Measurements from ENCODE around the gene RPS6KB2.
"Not testable (repeated sequence)": the region's sequence is repeated elsewhere in the genome, so short reads cannot be mapped to it uniquely, and the experiment has no call there.

The RPS6KB2 gene

DNA sequence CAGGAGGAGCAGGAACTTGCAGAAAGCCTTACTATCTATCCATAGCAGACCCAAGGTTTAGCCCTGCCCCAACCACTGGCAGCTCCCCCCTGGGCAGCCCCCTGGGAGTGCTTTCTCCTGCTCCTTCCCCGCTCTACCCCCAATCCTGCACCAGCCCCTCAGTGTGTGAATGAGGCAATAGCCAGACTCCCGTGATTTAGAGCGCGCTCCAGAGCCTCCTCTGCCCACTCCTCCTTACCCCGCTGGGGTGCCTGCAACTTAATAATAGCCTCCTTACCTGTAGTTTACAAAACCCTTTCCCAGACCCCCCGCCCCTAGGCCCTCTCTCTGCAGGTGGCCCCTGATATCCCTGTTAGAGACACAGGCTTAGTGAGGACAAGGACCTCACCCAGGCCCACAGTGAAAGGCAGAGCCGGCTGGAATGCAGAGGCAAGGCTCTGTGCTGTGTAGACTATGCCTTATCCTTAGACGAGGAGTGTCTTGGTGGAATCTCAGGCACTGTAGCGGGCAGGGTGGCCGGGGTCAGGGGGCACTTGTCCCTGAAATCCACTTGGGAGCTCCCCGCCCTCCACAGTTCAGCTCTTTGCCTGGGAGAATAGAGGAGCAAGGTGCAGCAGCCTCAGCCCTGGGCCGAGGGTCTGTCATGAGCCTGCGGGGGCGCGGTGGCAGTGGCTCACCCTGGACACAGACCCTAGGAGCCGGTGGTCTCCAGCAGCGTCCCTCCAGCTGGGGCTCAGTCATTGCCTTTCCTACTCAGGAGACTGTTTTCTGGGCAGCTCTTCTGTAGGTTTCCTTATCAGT is 17.1 kb upstream of the RPS6KB2 start:
- no peak for DNase-seq

DNA sequence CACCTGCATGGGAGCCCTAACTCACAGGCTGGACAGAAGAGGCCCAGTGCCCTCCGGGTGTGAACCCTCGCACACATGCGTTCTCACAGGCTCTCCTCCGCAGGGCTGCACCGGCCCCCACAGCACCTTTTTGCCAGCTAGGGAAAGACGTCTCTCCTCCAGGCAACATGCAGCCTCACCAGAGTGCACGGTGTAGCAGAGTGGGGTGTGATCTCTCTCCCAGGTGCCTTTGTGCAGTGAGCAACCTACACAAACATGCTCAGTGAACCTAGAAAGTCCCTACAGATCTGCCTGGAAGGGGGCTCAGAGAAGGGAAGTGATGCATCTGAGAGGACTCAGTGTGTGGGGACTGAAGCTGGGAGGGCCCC is 16.5 kb upstream of the RPS6KB2 start:
- DNase-seq, result no peak

DNA sequence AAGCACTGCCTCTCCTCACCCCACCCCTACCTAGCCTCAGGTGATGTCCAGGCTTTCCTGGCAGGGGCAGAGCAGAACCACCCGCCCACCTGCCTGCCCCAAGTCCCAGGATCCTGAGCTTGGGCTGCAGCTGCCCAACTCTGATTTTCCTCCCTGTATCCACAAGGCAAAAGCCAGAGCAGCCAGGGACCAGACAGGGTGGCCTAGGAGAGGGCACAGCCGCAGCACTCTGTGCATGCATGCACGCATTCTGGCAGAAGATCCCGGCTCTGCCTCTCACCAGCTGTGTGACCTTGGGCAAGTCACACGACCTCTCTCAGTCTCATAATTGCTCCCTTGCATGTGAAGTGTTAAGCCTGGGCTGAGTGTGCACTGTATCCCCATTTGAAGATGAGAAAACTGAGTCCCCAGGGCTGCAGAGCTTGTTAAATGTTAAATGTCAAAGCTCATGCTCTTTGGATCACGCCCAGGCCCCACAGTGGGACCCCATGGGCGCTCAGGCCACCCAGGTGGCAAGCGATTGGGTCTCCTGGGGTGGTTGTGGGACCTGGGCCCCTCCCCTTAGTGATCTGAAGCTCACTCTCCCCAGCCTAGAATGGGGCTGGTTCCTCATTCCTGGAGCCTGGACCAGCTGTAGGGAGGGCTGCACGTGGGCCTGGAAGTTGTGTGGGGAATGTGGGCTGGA is 15.7 kb upstream of the RPS6KB2 start:
- no peak for DNase-seq

DNA sequence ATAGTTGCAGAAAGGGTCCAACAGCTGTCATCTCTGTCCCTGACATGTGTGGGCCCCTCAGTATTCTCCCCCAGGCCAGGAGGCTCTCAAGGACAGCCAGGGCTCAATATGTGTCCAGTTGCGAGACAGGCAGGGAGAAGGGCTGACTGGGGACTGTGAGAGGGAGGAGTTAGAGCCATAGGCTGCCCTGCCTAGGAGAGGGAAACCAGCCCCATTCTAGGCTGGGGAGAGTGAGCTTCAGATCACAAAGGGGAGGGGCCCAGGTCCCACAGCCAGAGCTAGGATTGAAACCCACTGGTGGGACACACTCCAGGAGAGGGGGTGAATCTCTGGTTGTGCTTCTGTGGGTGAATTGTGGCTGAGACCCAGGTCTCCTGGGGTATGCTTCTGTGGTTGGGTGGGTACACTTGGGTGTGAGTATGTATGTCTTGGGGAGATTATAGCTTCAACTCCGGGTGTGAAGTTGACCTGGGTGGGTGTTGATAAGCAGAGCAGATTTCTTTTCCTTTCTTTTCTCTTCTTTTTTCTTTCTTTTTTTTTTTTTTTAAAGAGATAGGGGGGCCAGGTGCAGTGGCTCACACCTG is 14.9 kb upstream of the RPS6KB2 start:
- DNase-seq, result no peak

DNA sequence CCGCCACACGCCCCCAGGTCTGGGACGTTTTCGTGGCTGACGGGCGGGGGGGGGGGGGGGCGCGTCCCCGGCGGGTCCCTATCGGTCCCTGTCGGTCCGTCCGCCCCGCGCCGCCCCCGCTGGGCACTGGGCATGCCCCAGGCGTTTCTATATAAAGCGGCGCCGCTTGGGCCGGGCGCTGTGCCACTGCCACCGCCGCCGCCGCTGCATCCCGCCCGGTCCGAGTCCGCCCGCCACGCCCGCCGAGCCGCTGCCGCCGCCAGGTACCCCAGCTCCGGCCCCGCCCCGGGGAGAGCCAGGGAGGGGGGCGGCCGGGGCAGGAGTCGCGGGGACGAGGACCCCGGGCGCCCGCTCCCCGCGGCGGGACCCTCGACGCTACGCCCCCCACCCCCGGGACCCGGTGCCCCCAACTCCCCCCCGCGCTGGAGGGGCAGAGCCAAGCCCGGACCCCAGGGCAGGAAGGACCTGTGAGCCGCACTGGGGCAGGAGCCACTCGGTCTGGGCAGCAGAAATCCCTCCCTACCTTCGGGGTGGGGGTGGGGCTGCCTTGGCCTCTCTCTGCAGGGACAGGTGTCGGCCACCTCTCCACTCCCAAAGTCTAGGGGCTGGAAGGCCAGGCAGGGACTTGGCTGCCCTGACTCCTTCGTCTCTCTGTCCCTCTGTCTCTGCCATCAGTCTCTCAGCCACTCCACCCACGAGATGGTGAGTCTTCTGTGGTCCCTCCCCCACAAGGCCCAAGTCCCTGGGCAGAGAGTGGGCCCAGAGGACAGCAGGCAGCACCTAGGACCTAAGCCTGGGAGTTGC is 12.6 kb upstream of the RPS6KB2 start, which contains the start of gene CARNS1:
Gene CARNS1 (plus strand): TSS at position 178 of the 804 bp plus-strand sequence. CDS start 522 bp downstream, at position 700.
- peak in 1 of 2 experiments; percentile 42 for DNase-seq

DNA sequence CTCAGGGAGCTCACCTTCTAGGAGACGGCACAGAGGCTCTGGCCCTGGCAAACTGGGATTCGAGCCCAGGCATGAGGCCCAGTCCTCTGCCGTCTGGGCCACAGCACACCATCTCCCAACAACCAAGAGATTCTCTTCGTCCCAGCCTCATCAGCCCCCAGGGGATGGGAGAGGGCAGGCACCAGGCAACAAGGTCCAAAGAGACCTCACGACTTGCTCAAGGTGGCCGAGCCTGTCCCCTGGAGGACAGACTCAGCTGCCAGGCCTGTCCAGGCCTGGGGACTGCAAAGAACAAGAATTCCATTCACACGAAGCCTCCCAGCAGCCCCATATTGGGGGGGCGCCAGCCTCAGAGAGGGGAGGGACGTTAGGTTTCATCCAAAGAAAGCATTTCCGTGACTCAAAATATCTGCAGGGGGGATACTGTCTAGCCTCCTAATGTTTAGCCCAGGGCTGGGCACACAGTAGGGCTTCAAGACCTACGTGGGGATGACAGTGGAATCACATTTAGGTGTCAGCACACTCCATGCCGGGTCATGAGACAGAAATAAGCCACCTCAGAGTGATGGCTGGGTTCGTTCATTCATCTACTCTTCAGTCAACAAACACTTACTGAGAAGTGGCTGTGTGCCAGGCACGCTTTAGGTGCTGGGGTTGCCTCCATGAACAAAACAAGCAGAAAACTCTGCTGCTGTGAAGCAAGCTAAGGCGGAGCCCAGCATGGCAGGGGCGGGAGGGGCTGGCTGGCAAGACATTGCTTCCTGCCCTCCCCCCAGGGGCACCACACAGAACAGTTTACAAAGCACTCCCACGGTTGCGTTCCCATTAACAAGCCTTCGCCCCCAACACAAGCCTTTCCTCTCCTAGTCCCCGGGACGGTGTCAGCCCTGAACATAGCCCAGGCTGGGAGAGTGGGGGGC is 11.6 kb upstream of the RPS6KB2 start:
- no peak for DNase-seq

DNA sequence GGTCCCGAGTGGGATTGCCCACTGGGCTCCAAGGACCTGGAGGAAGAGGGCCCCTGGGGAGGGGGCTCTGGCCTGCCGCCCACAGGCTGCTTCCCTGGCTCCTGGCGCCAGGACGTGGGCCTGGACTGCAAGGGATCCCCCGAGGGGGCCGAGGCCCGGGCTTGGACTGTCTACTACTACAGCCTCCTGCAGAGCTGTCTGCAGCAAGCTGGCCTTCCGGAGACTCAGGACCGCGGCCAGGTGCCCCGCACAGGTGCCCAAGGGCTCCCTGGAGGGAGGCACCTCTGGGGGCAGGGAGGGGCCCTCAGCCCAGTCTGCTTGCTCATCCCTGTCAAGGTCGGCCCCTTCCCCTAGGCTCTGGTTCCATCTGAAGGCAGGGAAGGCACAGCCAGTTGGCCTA is 10.9 kb upstream of the RPS6KB2 start:
- no peak for DNase-seq

DNA sequence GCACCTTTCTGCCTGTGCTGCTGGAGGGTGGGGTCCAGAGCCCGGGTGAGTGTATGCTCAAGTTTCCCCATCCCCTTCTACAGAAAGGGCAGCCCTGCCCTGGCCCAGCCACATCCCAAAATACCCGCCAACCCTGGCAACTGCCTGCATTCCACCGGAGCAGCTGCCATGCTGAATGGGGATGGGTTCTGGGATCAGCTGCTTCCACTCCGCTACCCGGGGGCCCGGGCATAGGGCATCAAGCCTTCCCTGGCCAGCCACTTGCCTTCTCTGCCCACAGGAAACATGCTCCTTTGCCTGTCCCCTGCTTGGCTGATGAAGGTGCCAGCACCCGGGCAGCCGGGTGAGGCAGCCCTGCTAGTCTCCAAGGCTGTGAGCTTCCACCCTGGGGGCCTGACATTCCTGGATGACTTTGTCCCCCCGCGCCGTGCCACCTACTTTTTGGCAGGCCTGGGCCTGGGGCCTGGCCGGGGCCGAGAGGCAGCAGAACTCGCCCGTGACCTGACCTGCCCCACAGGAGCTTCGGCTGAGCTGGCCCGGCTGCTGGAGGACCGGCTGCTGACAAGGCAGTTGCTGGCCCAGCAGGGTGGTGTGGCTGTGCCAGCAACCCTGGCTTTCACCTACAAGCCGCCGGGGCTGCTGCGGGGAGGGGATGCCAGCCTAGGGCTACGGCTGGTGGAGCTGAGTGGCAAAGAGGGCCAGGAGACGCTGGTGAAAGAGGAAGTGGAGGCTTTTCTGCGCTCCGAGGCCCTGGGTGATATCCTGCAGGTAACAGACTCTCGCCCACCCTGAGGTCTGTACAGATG is 9.6 kb upstream of the RPS6KB2 start:
- DNase-seq, result no peak

DNA sequence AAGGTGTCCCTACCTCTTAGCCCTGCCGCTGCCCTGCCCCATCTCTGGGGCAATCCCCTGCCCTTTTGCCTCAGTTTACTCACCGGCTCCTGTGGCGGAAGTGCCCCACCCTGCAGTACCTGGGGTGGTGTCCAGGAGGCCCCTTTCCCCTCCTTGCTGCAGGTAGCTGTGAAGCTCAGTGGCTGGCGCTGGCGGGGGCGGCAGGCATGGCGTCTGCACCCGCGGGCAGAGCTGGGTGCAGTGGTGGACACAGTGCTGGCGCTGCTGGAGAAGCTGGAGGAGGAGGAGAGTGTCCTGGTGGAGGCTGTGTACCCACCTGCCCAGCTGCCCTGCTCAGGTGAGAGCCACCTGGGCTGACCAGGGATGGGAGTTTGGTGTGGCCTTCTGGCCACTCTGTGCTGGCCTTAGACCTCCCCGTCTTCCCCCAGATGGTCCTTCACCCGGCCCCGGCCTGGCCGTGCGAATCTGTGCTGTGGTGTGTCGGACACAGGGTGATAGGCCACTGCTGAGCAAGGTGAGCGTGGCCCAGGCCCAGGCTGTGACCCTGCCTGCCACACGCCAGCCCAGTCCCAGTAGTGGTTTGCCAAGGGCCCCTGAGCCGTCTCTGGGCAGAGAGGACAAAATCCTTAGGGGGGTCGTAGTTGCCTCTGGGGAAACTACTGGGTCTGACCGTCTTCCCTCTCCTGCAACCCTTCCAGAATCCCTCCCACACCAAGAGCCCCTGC is 8.8 kb upstream of the RPS6KB2 start:
- DNase-seq, result no peak

DNA sequence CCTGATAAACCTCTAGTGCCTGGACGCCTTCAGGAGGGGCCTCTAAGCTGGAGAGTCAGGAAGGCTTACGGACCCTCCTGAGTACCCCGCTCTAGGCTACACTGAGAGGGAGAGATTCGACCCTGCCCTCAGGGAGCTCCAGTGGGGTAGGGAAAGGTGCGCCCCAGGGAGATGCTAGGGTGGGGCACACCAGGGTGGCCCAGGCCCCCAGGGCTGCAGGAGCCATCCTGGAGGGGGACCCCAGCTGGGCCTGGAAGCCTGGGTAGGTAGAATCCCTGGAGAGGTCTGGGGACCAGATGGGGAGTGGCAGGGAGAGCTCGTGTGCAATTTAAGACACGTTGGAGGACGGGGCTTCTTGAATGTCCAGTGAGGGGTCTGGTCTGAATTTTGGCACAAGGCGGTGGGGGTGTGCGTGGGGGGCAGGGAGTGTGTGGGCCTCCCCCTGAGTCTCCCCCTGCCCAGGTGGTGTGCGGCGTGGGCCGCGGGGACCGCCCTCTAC is 8.1 kb upstream of the RPS6KB2 start:
- no peak for DNase-seq

DNA sequence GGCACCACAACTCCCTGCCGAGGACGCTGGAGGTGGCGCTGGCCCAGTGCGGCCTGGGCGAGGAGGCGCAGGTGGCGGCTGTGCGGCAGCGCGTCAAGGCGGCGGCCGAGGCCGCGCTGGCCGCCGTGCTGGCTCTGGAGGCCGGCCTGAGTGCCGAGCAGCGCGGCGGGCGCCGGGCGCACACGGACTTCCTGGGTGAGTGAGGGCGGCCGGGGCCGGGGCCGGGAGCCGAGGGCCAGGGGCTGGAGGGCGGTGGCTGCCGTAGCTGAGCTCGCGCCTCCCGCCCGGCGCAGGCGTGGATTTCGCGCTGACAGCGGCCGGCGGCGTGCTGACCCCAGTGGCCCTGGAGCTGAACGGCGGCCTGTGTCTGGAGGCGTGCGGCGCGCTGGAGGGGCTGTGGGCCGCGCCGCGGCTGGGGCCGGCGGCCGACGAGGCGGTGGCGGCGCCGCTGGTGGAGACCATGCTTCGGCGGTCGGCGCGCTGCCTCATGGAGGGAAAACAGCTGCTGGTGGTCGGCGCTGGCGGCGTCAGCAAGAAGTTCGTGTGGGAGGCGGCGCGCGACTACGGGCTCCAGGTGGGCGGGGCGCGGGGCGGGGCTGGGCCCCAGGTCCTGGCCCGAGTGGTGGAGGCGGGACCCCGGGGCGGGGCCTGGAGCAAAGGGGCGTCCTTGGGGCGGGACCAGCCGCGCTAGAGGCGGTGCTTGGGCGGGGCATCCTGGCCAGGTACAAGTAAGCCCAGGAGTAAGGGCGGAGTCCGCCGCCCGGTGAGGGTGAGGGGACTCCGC is 7.5 kb upstream of the RPS6KB2 start:
- DNase-seq, result peak; percentile 80 to 98

DNA sequence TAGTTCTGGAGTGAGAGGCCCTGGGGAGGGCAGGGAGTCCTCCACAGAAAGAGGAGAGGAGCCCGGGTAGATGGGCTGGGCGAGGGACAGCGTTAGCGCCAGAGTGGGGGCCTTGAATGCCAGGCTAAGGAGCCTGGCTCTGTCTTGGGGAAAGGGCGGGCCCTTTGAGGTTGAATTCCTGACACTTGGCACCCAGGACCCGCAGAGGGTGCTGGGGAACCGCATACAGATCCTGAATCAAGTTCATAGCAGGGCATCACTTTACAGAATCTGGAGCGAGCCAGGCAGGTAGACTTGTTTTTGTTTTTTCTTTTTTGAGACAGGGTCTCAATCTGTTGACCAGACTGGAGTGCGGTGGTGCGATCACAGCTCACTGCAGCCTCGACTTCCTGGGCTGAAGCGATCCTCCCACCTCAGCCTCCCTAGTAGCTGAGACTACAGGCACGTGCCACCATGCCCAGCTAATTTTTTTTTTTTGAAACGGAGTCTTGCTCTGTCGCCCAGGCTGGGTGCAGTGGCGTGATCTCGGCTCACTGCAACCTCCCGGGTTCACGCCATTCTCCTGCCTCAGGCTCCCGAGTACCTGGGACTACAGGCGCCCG is 6.8 kb upstream of the RPS6KB2 start:
- no peak for DNase-seq

DNA sequence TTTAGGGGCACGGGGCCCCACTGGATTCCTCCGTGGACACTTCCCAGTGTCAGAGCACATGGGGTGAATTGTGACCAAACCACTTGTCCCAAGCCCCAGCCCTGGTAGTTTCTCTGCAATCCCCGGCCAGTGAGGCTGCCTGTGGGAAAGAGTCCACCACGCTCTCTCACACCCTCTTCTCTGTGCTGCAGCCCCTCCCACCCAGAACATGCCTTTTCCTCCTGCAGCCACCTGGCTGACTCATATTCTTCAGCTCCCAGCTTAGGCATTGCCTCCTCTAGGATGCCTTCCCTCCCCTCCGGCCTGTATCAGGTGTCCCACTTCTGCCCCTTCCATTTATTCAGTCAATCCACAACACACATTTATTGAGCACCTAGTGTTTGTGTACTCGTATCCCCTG is 5.4 kb upstream of the RPS6KB2 start:
- no peak for DNase-seq

DNA sequence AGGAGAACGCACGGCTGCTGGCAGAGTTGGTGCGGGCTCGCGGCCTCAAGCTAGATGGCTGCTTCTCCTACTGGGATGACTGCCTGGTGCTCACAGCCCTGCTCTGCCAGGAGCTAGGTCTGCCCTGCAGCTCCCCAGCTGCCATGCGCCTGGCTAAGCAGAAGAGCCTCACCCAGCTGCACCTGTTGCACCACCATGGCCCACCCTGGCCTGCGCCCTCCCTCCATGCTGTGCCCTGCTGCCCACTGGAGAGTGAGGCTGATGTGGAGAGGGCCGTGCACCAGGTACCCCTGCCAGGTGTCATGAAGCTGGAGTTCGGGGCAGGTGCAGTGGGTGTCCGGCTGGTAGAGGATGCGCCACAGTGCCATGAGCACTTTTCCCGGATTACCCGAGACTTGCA is 4.8 kb upstream of the RPS6KB2 start:
- DNase-seq, result no peak

DNA sequence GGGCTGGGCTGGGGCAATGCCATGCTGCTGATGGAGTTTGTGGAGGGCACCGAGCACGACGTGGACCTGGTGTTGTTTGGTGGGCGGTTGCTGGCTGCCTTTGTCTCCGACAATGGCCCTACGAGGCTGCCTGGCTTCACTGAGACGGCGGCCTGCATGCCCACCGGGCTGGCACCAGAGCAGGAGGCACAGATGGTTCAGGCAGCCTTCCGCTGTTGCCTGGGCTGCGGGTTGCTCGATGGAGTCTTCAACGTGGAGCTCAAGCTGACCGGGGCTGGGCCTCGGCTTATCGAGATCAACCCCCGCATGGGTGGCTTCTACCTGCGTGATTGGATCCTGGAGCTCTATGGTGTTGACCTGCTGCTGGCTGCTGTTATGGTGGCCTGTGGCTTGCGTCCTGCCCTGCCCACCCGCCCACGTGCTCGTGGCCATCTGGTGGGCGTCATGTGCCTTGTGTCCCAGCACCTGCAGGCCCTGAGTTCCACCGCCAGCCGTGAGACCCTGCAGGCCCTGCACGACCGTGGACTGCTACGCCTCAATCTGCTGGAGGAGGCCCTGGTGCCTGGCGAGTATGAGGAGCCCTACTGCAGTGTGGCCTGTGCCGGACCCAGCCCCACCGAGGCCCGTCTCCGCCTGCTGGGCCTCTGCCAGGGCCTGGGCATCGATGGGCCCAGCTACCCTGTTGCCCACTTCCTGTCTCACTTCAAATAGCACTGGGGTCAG is 4.2 kb upstream of the RPS6KB2 start:
- no peak for DNase-seq

DNA sequence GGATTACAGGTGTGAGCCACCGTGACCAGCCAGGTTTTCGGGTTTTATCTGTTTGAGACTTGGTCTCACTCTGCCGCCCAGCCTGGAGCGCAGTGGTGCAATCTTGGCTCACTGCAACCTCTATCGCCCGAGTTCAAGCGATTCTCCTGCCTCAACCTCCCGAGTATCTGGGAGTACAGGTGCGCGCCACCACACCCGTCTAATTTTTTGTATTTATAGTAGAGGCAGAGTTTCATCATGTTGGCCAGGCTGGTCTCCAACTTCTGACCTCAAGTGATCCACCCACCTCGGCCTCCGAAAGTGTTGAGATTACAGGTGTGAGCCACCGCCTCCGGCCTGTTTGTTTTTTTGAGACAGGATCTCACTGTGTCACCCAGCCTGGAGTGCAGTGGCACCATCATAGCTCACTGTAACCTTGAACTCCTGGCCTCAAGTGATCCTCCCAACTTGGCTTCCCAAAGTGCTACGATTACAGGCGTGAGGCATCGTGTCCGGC is 882 bp upstream of the RPS6KB2 start:
- DNase-seq, result not testable (repeated sequence)

DNA sequence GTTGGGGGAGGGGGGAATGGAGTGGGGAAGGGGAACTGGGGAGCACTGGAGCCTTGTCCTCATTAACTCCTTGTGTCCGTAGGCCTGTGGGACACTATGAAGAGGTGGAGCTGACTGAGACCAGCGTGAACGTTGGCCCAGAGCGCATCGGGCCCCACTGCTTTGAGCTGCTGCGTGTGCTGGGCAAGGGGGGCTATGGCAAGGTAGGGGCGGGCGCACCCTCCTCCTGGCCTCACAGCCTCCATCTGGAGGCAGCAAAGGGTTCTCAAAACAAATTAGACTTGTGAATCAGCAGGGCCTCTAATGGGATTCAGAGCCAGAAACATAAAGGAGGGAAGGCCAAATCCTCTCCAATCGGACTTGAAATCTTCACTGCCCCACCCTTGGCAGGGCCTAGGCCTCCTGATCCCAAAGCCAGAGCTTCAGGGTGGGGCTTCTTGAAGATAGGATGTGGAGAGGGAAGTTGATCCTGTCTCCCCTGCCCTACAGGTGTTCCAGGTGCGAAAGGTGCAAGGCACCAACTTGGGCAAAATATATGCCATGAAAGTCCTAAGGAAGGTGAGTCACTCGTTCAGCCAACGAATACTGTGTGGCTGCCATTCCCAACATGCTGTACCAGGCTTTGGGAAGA is 859 bp downstream of the RPS6KB2 start:
- DNase-seq, result no peak

DNA sequence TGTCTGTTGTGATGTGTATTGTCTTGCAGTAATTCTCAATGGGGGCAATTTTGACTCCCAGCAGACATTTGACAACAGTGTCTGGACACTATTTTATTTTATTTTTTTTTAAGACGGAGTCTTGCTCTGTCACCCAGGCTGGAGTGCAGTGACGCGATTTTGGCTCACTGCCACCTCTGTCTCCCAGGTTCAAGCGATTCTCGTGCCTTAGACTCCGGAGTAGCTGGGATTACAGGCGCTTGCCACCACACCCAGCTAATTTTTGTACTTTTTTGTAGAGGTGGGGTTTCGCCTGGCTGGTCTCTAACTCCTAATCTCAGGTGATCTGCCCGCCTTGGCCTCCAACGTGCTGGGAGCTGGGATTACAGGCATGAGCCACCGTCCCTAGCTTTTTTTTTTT is 1.4 kb downstream of the RPS6KB2 start:
- DNase-seq, result no peak

All from NCI-H526 (cell line).